WERI-Rb-1 (cell line): ENCODE data around the gene PALD1.

Source experiments
- DNase-seq: peaks from one replicate; pipeline ENCODE4 v3.0.0-alpha.2; 2020
- H3K27ac ChIP-seq: fragments of 250-450 bp; sonication (Bioruptor Pico); 2 replicates; pipeline ENCODE4 v1.5.1; 2020; ENCODE audit warnings: mild to moderate bottlenecking, moderate library complexity
- H3K27me3 ChIP-seq: fragments of 250-450 bp; sonication (Bioruptor Pico); 2 replicates; pipeline ENCODE4 v1.5.1; 2021; ENCODE audit warnings: mild to moderate bottlenecking, low read depth, moderate library complexity; ENCODE audit not compliant: insufficient read depth, severe bottlenecking
- H3K36me3 ChIP-seq: fragments of 250-450 bp; sonication (Bioruptor Pico); 2 replicates; pipeline ENCODE4 v1.5.1; 2020; ENCODE audit warnings: mild to moderate bottlenecking, moderate library complexity
- H3K4me3 ChIP-seq: 2 replicates; pipeline ENCODE4 v1.5.1; 2011; ENCODE audit warnings: low read depth, mild to moderate bottlenecking, control low read depth, low read length
- H3K9me3 ChIP-seq: fragments of 250-450 bp; sonication (Bioruptor Pico); 2 replicates; pipeline ENCODE4 v1.5.1; 2021; ENCODE audit warnings: mild to moderate bottlenecking, moderate library complexity; ENCODE audit not compliant: severe bottlenecking
- TF ChIP-seq, protein P1 (sequence below): IDR thresholded peaks from 2 replicates; pipeline ENCODE4 v1.5.1; 2011; ENCODE audit warnings: low read depth, mild to moderate bottlenecking, control low read depth, inconsistent platforms, low read length

Gene PALD1

GRCh38 chr10:70543911-70544310 is 65.3 kb downstream of the PALD1 start:
- H3K4me3 ChIP-seq: no peak overlapping the region
- peak; percentile 73 for DNase-seq
- H3K27me3 ChIP-seq: no peaks in the 10 kb centered on the region
- TF ChIP-seq, protein P1, sequence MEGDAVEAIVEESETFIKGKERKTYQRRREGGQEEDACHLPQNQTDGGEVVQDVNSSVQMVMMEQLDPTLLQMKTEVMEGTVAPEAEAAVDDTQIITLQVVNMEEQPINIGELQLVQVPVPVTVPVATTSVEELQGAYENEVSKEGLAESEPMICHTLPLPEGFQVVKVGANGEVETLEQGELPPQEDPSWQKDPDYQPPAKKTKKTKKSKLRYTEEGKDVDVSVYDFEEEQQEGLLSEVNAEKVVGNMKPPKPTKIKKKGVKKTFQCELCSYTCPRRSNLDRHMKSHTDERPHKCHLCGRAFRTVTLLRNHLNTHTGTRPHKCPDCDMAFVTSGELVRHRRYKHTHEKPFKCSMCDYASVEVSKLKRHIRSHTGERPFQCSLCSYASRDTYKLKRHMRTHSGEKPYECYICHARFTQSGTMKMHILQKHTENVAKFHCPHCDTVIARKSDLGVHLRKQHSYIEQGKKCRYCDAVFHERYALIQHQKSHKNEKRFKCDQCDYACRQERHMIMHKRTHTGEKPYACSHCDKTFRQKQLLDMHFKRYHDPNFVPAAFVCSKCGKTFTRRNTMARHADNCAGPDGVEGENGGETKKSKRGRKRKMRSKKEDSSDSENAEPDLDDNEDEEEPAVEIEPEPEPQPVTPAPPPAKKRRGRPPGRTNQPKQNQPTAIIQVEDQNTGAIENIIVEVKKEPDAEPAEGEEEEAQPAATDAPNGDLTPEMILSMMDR: no peak
- H3K36me3 ChIP-seq: no peaks in the 10 kb centered on the region
- H3K27ac ChIP-seq: peak overlapping the region; percentile 35
- H3K9me3 ChIP-seq: no peaks in the 10 kb centered on the region

DNA sequence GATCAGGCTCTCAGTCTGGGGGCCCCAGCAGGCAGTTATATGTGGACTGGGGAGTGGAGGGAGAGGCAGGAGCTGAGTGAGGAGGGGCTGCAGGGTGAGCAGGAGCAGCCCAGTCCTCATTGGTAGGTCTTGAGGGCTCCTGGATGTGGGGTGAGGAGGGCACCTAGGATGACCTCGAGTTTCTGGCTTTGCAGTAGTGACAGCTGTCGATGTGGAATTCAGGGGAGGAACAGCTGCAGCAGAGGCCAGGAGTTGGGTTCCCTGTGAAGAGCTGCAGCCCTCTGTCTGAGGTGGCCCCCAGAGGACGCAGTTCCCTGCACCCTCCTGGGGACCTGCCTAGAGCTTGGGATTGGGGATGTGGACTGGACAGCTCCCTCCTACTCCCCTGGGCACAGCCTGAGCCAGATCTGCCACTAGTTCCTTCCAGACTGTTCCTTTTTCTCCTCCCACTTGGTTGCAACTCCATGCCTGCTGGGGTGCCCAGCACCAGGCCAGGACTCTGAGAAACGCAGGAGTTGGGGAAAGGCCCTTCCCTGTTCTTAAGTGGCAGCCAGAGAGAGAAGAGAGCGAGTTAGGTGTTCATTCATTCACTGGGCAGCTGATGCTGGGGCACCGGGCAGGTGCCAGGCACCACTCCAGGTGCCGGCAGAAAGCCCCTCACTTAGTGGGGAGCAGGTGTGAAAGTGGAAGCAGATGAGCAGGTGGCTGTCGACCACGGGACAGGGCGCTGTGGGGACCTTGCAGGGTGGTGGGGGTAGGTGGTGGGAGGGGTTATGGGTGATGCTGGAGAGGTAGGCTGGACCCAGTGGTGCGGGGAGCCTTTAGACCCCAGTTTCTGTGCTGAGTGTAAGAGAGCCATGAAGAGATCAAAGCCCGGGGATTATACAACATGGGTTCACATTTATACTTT is 66.1 kb downstream of the PALD1 start:
- Histone ChIP-seq H3K36me3 (no peaks in the 10 kb centered on the region), H3K9me3 (no peaks in the 10 kb centered on the region), H3K4me3 (no peak overlapping the region), H3K27ac (peak overlapping the region; percentile 35), H3K27me3 (no peaks in the 10 kb centered on the region)
- TF ChIP-seq, protein P1: no peak
- DNase-seq: no peak

DNA sequence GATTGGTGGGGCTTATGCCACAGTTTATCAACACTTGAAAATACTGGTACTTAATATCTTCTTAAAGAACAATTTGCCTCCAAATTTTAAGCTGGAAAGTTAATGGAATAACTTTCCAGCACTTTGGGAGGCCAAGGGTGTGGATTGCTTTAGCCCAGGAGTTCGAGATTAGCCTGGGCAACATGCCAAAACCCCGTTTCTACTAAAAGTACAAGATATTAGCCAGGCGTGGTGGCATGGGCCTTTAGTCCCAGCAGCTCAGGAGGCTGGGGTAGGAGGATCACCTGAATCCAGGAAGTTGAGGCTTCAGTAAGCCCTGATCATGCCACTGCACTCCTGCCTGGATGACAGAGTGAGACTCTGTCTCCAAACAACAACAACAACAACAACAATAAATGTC is 68.0 kb downstream of the PALD1 start:
- no peaks in the 10 kb centered on the region for H3K36me3 ChIP-seq
- no peaks in the 10 kb centered on the region for H3K27me3 ChIP-seq
- DNase-seq: no peak
- H3K4me3 ChIP-seq: no peak overlapping the region
- no peaks in the 10 kb centered on the region for H3K9me3 ChIP-seq
- TF ChIP-seq, protein P1: no peak
- no peak overlapping the region for H3K27ac ChIP-seq

DNA sequence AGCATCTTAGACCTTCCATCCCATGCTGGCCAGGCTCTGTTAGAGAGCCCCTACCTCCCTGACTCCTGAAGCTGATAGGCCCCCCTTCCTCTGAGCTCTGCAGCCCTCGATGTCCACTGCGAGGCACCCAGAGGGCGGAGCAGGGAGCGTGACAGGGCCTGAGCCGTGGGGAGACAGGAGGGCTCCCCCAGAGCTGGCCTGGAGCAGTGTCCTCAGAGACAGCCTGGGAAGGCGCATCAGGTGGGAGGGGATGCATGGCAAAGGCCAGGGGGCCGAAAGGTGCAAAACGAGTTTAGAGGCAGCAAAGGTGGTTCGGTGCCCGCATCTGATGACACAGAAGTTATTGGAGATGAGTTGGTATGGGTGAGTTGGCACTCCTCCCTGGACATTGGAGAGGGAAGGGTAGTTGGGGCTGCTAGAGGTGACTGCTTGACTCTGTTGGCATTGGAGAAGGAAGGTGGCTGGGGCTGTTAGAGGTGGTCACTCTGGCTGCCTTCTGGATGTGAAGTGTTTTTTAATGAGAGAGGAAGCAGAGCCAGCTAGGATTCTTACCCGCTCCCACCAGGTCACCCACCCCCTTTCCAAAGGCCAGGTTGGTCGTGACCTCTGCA is 70.9 kb downstream of the PALD1 start:
- H3K27me3 ChIP-seq: no peaks in the 10 kb centered on the region
- H3K27ac ChIP-seq: no peak overlapping the region
- H3K4me3 ChIP-seq: no peak overlapping the region
- H3K9me3 ChIP-seq: no peaks in the 10 kb centered on the region
- no peak for DNase-seq
- TF ChIP-seq, protein P1: no peak
- no peaks in the 10 kb centered on the region for H3K36me3 ChIP-seq

GRCh38 chr10:70549962-70550458 is 71.4 kb downstream of the PALD1 start:
- DNase-seq: peak; percentile 67
- Histone ChIP-seq H3K36me3 (no peaks in the 10 kb centered on the region), H3K4me3 (no peak overlapping the region)

More at GRCh38 chr10:70549962-70550458, 71.4 kb downstream of the PALD1 start:
- H3K27me3 ChIP-seq: no peaks in the 10 kb centered on the region
- TF ChIP-seq, protein P1: peak; percentile 83
- no peaks in the 10 kb centered on the region for H3K9me3 ChIP-seq
- no peak overlapping the region for H3K27ac ChIP-seq
